Hematopoietic multipotent progenitor cell treated with erythropoietin and hydrocortisone succinate and interleukin-3 and kit ligand, for 17 days (in vitro differentiated cells): ENCODE results near the gene NOVA2.

Source experiments
- DNase-seq: peaks from one replicate; pipeline ENCODE4 v3.0.0-alpha.2; 2015; ENCODE audit warnings: low spot score

Gene NOVA2

GRCh38 chr19:45895519-45895972, 78.1 kb downstream of the NOVA2 start:
- DNase-seq: no peak

GRCh38 chr19:45890877-45891276, 82.8 kb downstream of the NOVA2 start:
- DNase-seq: no peak

GRCh38 chr19:45889210-45889885, 84.3 kb downstream of the NOVA2 start:
- no peak for DNase-seq

- no peak for DNase-seq
These were observed 86.4 kb downstream of the NOVA2 start for GRCh38 chr19:45887200-45887710.

- peak; percentile 95 for DNase-seq
These were observed 87.1 kb downstream of the NOVA2 start for GRCh38 chr19:45886427-45887199.

- DNase-seq: peak; percentile 94
These were observed 87.9 kb downstream of the NOVA2 start, which contains the start of gene IRF2BP1 for GRCh38 chr19:45885556-45886426. Gene IRF2BP1 (minus strand): TSS chr19:45886141. CDS start chr19:45885774, 367 bp downstream.

- no peak for DNase-seq
These were observed 88.7 kb downstream of the NOVA2 start for GRCh38 chr19:45884682-45885555.

- DNase-seq: no peak
These were observed 89.6 kb downstream of the NOVA2 start for GRCh38 chr19:45883881-45884681.
